H9 (cell line): Measurements from ENCODE around the gene TNFAIP3. TPM values are rescaled to one million over a fixed set of nuclear protein-coding genes. Genes with fewer than 3 reads are reported as not detected.

ENCODE experiments used
- DNase-seq: peaks from one replicate; pipeline ENCODE4 v3.0.0-alpha.2; 2017
- H2AFZ ChIP-seq: one replicate; pipeline ENCODE4 v1.6.1; 2013; ENCODE audit warnings: mild to moderate bottlenecking, low read length, control low read depth, moderate library complexity
- H2AK5ac ChIP-seq: 2 replicates; pipeline ENCODE4 v1.6.1; 2013; ENCODE audit warnings: low read length, control low read depth, mixed read lengths; ENCODE audit not compliant: insufficient read length
- H2BK120ac ChIP-seq: one replicate; pipeline ENCODE4 v1.6.1; 2013; ENCODE audit warnings: low read depth, mild to moderate bottlenecking, low read length, control low read depth, inconsistent platforms; ENCODE audit not compliant: poor library complexity, severe bottlenecking
- H2BK12ac ChIP-seq: 2 replicates; pipeline ENCODE4 v1.6.1; 2013; ENCODE audit warnings: low read length, control low read depth, mixed read lengths, low read depth; ENCODE audit not compliant: insufficient read length
- H2BK15ac ChIP-seq: 2 replicates; pipeline ENCODE4 v1.6.1; 2013; ENCODE audit warnings: low read depth, low read length, control low read depth
- H2BK20ac ChIP-seq: one replicate; pipeline ENCODE4 v1.6.1; 2013; ENCODE audit warnings: low read depth, mild to moderate bottlenecking, low read length, control low read depth, inconsistent platforms; ENCODE audit not compliant: poor library complexity, severe bottlenecking
- H2BK5ac ChIP-seq: 2 replicates; pipeline ENCODE4 v1.6.1; 2013; ENCODE audit warnings: low read length, control low read depth, mixed read lengths; ENCODE audit not compliant: insufficient read length
- H3K14ac ChIP-seq: 2 replicates; pipeline ENCODE4 v1.6.1; 2013; ENCODE audit warnings: low read length, control low read depth; ENCODE audit not compliant: insufficient read depth
- H3K18ac ChIP-seq: 2 replicates; pipeline ENCODE4 v1.6.1; 2013; ENCODE audit warnings: low read depth, mild to moderate bottlenecking, mixed read lengths, low read length, control low read depth; ENCODE audit not compliant: insufficient read length
- H3K23ac ChIP-seq: 2 replicates; pipeline ENCODE4 v1.6.1; 2013; ENCODE audit warnings: low read length, control low read depth, mixed read lengths, low read depth; ENCODE audit not compliant: insufficient read length
- H3K23me2 ChIP-seq: 2 replicates; pipeline ENCODE4 v1.6.1; 2013; ENCODE audit warnings: low read depth, mild to moderate bottlenecking, mixed read lengths, low read length, control low read depth; ENCODE audit not compliant: insufficient read length, poor library complexity, severe bottlenecking
- H3K27ac ChIP-seq: 2 replicates; pipeline ENCODE4 v1.5.1; 2013; ENCODE audit warnings: low read length, control low read depth, mixed read lengths, low read depth; ENCODE audit not compliant: insufficient read length
- H3K27me3 ChIP-seq: 2 replicates; pipeline ENCODE4 v1.6.1; 2013; ENCODE audit warnings: low read length, control low read depth, inconsistent platforms; ENCODE audit not compliant: insufficient read depth
- H3K4ac ChIP-seq: 2 replicates; pipeline ENCODE4 v1.6.1; 2013; ENCODE audit warnings: low read depth, mild to moderate bottlenecking, control low read depth, inconsistent platforms, low read length, moderate library complexity
- H3K4me1 ChIP-seq: 2 replicates; pipeline ENCODE4 v1.6.1; 2013; ENCODE audit warnings: low read length, control low read depth, inconsistent platforms; ENCODE audit not compliant: insufficient read depth
- H3K4me2 ChIP-seq: 2 replicates; pipeline ENCODE4 v1.6.1; 2013; ENCODE audit warnings: low read length, control low read depth, mixed read lengths; ENCODE audit not compliant: insufficient read length, insufficient read depth
- H3K56ac ChIP-seq: 2 replicates; pipeline ENCODE4 v1.6.1; 2013; ENCODE audit warnings: low read depth, mild to moderate bottlenecking, mixed read lengths, low read length, control low read depth; ENCODE audit not compliant: insufficient read length
- H3K79me1 ChIP-seq: 2 replicates; pipeline ENCODE4 v1.6.1; 2013; ENCODE audit warnings: low read depth, mild to moderate bottlenecking, moderate library complexity, low read length, control low read depth, inconsistent platforms; ENCODE audit not compliant: insufficient read depth, poor library complexity, severe bottlenecking
- H3K79me2 ChIP-seq: 2 replicates; pipeline ENCODE4 v1.6.1; 2013; ENCODE audit warnings: low read length, control low read depth, inconsistent platforms; ENCODE audit not compliant: insufficient read depth
- H3K9ac ChIP-seq: 2 replicates; pipeline ENCODE4 v1.6.1; 2013; ENCODE audit warnings: low read length, control low read depth, mixed read lengths; ENCODE audit not compliant: insufficient read length; ENCODE audit errors: extremely low read depth
- H3K9me3 ChIP-seq: one replicate; pipeline ENCODE4 v1.6.1; 2013; ENCODE audit warnings: low read depth, low read length, inconsistent platforms; ENCODE audit not compliant: control insufficient read depth
- H3T11ph ChIP-seq: one replicate; pipeline ENCODE4 v1.6.1; 2013; ENCODE audit warnings: mild to moderate bottlenecking, low read length, control low read depth, inconsistent platforms
- H4K20me1 ChIP-seq: one replicate; pipeline ENCODE4 v1.6.1; 2013; ENCODE audit not compliant: control insufficient read depth, insufficient read length, insufficient read depth
- H4K5ac ChIP-seq: 2 replicates; pipeline ENCODE4 v1.6.1; 2013; ENCODE audit warnings: low read depth, mild to moderate bottlenecking, mixed read lengths, low read length, control low read depth; ENCODE audit not compliant: insufficient read length
- H4K8ac ChIP-seq: replicated peaks from 2 replicates; pipeline ENCODE4 v1.6.1; 2013; ENCODE audit warnings: low read length, control low read depth, mixed read lengths, low read depth; ENCODE audit not compliant: insufficient read length
- H4K91ac ChIP-seq: 2 replicates; pipeline ENCODE4 v1.6.1; 2013; ENCODE audit warnings: low read depth, mild to moderate bottlenecking, moderate library complexity, mixed read lengths, low read length, control low read depth; ENCODE audit not compliant: insufficient read length
- H3K27ac Mint-ChIP-seq, 3 experiments: 2 replicates in 2 of 3; 3 replicates in 1 of 3; pipeline ENCODE4 v1.8.0; 2020 to 2021; ENCODE audit warnings: mixed read lengths in 3 of 3, mild to moderate bottlenecking in 1 of 3, moderate library complexity in 1 of 3
- H3K27me3 Mint-ChIP-seq: 2 replicates; pipeline ENCODE4 v1.8.0; 2021; ENCODE audit warnings: low read depth, mild to moderate bottlenecking, moderate library complexity, mixed read lengths
- H3K36me3 Mint-ChIP-seq, 3 experiments: 2 replicates in 2 of 3; 3 replicates in 1 of 3; pipeline ENCODE4 v1.8.0; 2020 to 2021; ENCODE audit warnings: low read depth in 3 of 3, mixed read lengths in 3 of 3; ENCODE audit not compliant: insufficient read depth in 1 of 3
- H3K4me1 Mint-ChIP-seq, 2 experiments: 2 replicates each; pipeline ENCODE4 v1.8.0; 2020; ENCODE audit warnings: mixed read lengths in 2 of 2
- H3K4me3 Mint-ChIP-seq, 2 experiments: 2 replicates in 1 of 2; 3 replicates in 1 of 2; pipeline ENCODE4 v1.8.0; 2020 to 2021; ENCODE audit warnings: mild to moderate bottlenecking in 2 of 2, mixed read lengths in 2 of 2, moderate library complexity in 1 of 2
- H3K9me3 Mint-ChIP-seq, 2 experiments: 2 replicates in 1 of 2; 3 replicates in 1 of 2; pipeline ENCODE4 v1.8.0; 2020; ENCODE audit warnings: mild to moderate bottlenecking in 2 of 2, mixed read lengths in 2 of 2, moderate library complexity in 1 of 2
- CTCF ChIP-seq: fragments of 200-600 bp; sonication (generic); conservative IDR thresholded peaks from 3 replicates; pipeline ENCODE4 v1.8.0; 2021; ENCODE audit warnings: antibody characterized with exemption, mild to moderate bottlenecking
- WGBS: extraction: QIAGEN DNeasy Blood & Tissue Kit; methylation state at CpG from one replicate; pipeline ENCODE4 v1.1.7; 2013; ENCODE audit warnings: missing lambda C conversion rate, low lambda C conversion rate, mixed read lengths; ENCODE audit not compliant: insufficient read length; ENCODE audit errors: extremely low coverage; 5-methylcytosine and 5-hydroxymethylcytosine counted together
- total RNA-seq: library from RNA; stranded (reverse); gene quantifications from 2 replicates; pipeline ENCODE4 v1.2.1, GENCODE V29; 2021

The TNFAIP3 gene
- total RNA-seq, 1 experiment from 2014 or later: 3.7 TPM

- no peak for TF ChIP-seq CTCF
- Mint-ChIP-seq H3K4me1 (no peaks in the 10 kb centered on the region), H3K27me3 (no peaks in the 10 kb centered on the region; the same call in 1 of the 2 replicates), H3K4me3 (no peak overlapping the region), H3K36me3 (no peaks in the 10 kb centered on the region), H3K27ac (no peak overlapping the region), H3K9me3 (no peaks in the 10 kb centered on the region)
- Histone ChIP-seq H3K56ac (no peak overlapping the region), H3K4ac (no peak overlapping the region), H2BK12ac (no peak overlapping the region), H3K18ac (no peak overlapping the region), H4K5ac (no peak overlapping the region), H3K27ac (no peak overlapping the region), H3K9me3 (no peaks in the 10 kb centered on the region), H3K23me2 (no peaks in the 10 kb centered on the region), H2AK5ac (no peak overlapping the region), H2BK15ac (no peak overlapping the region), H3K79me2 (no peaks in the 10 kb centered on the region), H3K14ac (no peak overlapping the region), H2BK20ac (no peak overlapping the region), H3K79me1 (no peaks in the 10 kb centered on the region), H3K4me1 (no peaks in the 10 kb centered on the region; the same call in 1 of the 2 replicates), H3K27me3 (no peaks in the 10 kb centered on the region), H3T11ph (no peak overlapping the region), H4K91ac (no peak overlapping the region), H3K4me2 (no peak overlapping the region), H3K23ac (no peak overlapping the region), H4K8ac (no peak overlapping the region), H4K20me1 (no peaks in the 10 kb centered on the region), H2AFZ (no peak overlapping the region), H2BK120ac (no peak overlapping the region), H3K9ac (no peak overlapping the region), H2BK5ac (no peak overlapping the region)
- WGBS: no CpG with 5 or more reads among the region's 4 CpGs
- DNase-seq: no peak
Measured at GRCh38 chr6:137849181-137849980, 17.7 kb upstream of the TNFAIP3 start.
